ENCODE data around the gene KRTAP12-1. TPM values are rescaled to one million over a fixed set of nuclear protein-coding genes. Genes with fewer than 3 reads are reported as not detected.

The KRTAP12-1 gene
- polyA plus RNA-seq, 3 donors = not detected

DNA sequence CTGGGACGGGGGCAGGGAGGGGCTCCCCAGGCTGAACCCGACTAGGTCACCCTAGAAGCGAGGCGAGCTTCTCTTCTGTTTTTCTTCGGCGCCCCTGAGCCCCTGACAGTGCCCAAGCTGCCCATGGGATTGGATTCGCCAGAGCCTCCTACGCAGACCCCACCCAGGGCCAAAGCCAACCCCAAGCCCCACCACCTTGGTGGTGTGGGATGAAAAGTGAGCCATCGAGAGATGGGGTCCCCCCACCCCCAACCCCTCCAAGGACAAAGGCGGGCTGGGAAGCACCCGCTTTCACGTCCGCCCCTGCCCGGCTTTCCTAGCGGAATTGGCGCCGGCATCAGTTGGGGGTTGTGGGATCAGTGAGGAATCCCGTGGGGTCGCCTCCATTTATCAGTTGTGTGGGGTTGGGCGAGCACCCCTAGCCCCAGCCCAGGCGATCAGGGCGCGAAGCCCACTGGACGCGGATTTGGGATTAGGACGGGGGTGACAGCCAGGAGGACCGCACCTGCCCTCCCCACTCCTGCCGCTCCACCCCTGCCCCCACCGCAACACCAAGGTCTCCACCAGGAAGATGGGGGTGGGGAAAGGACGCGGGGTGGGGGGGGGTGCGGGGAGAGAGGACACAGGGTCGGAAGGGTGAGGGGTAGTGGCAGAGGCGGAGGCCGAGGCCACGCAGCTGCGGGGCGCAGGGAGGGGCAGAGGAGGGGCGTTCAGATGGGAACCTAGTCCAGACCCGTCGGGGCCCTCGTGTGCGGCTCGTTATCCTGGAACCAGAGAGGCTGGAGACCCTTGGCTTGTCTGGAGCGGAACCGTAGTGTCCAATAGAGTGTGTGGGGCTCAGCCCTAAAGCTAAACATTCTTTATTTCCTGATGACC lies 25.0 kb upstream of the KRTAP12-1 start:
- no peak overlapping the region for H3K27ac Mint-ChIP-seq
- no peak overlapping the region for H3K27ac ChIP-seq (ENCODE audit: low read depth in 1 of 2, low read length in 2 of 2)
- peaks cover 8 to 45% (median 20%) of the 10 kb centered on the region in 7 donors for H3K9me3 Mint-ChIP-seq
- H3K4me1 Mint-ChIP-seq = peaks cover 1% of the 10 kb centered on the region
- 9% methylated on average over 26 of the region's 46 CpGs for WGBS (ENCODE audit: insufficient coverage)
- no peaks in the 10 kb centered on the region for H3K36me3 ChIP-seq (replicated peaks in 1 of 2; ENCODE audit: control insufficient read depth in 1 of 2, insufficient read depth in 2 of 2, low read length in 2 of 2)
- H3K4me3 ChIP-seq (replicated peaks in 1 of 3; ENCODE audit: low read depth in 2 of 3, low read length in 3 of 3) = no peak overlapping the region
- peaks cover 7 to 33% of the 10 kb centered on the region in 2 donors for H3K9me3 ChIP-seq (replicated peaks in 1 of 2; ENCODE audit: control insufficient read depth in 1 of 2, insufficient read depth in 1 of 2, low read length in 2 of 2)
- H3K4me2 ChIP-seq (replicated peaks; ENCODE audit: extremely low read depth, low read length, poor library complexity, severe bottlenecking) = no peak overlapping the region
- H4K20me1 ChIP-seq (ENCODE audit: insufficient read depth, low read length) = no peaks in the 10 kb centered on the region
- TF ChIP-seq, protein P1, sequence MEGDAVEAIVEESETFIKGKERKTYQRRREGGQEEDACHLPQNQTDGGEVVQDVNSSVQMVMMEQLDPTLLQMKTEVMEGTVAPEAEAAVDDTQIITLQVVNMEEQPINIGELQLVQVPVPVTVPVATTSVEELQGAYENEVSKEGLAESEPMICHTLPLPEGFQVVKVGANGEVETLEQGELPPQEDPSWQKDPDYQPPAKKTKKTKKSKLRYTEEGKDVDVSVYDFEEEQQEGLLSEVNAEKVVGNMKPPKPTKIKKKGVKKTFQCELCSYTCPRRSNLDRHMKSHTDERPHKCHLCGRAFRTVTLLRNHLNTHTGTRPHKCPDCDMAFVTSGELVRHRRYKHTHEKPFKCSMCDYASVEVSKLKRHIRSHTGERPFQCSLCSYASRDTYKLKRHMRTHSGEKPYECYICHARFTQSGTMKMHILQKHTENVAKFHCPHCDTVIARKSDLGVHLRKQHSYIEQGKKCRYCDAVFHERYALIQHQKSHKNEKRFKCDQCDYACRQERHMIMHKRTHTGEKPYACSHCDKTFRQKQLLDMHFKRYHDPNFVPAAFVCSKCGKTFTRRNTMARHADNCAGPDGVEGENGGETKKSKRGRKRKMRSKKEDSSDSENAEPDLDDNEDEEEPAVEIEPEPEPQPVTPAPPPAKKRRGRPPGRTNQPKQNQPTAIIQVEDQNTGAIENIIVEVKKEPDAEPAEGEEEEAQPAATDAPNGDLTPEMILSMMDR (IDR thresholded peaks at IDR 0.05) = no peak
- no peak overlapping the region for H3K9ac ChIP-seq (ENCODE audit: insufficient read depth, low read length, poor library complexity, severe bottlenecking)
- DNase-seq = no peak
- peaks cover 0 to 12% of the 10 kb centered on the region in 2 donors for H3K36me3 Mint-ChIP-seq
- peak overlapping the region in 1 of 2 donors; percentile 81 for H3K4me3 Mint-ChIP-seq
- H3K4me1 ChIP-seq (ENCODE audit: control insufficient read depth in 1 of 2, insufficient read depth in 2 of 2, low read length in 2 of 2) = no peaks in the 10 kb centered on the region
- H3K27me3 ChIP-seq (ENCODE audit: control insufficient read depth in 2 of 2, insufficient read depth in 2 of 2, low read length in 2 of 2) = peaks cover 52 to 90% of the 10 kb centered on the region in 2 donors
- no peak overlapping the region for H2AFZ ChIP-seq (ENCODE audit: insufficient read depth, low read depth, low read length, poor library complexity, severe bottlenecking)
- intact Hi-C loops (cut with micrococcal nuclease) = no loop called here
- peaks cover 82 to 99% (median 91%) of the 10 kb centered on the region in 3 donors for H3K27me3 Mint-ChIP-seq (ENCODE audit: low read depth in 3 of 3)
- no peaks in the 10 kb centered on the region for H3K79me2 ChIP-seq (ENCODE audit: insufficient read depth, low read length)

DNA sequence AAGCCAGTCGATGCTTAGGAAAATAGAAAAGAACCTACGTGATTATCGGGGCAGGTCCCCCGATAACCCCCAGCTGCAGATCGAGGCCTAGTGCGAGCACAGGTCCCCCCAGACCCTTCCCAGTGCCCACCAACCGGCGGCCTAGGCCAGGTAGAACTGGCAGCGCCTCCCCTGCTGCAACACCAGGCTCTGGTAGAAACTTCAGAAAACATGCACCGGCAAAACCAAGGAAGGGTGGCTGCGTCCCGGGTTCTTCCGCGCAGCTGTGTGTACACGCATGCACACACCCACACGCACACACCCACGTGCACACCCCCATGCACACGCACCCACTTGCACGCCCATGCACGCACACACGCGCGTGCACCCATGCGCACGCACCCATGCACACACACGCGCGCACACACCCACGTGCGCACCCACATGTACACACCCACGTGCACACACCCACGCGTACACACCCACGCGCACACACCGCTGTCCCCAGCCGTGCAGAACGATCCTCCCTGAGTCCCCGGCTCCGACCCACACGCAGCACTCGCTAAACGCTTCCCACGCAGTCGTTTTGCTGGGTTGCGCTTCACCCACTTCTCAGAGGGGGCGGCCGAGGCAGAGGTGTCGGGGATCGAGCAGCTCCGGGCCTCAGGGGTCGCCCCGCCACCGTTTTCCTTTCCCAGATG lies 24.2 kb upstream of the KRTAP12-1 start:
- Histone ChIP-seq H3K79me2 (ENCODE audit: insufficient read depth, low read length) (no peaks in the 10 kb centered on the region), H2AFZ (ENCODE audit: insufficient read depth, low read depth, low read length, poor library complexity, severe bottlenecking) (no peak overlapping the region), H3K27me3 (ENCODE audit: control insufficient read depth in 2 of 2, insufficient read depth in 2 of 2, low read length in 2 of 2) (peaks cover 45 to 84% of the 10 kb centered on the region in 2 donors), H3K4me1 (ENCODE audit: control insufficient read depth in 1 of 2, insufficient read depth in 2 of 2, low read length in 2 of 2) (no peaks in the 10 kb centered on the region), H3K9ac (ENCODE audit: insufficient read depth, low read length, poor library complexity, severe bottlenecking) (no peak overlapping the region), H3K36me3 (replicated peaks in 1 of 2; ENCODE audit: control insufficient read depth in 1 of 2, insufficient read depth in 2 of 2, low read length in 2 of 2) (no peaks in the 10 kb centered on the region), H3K4me3 (replicated peaks in 1 of 3; ENCODE audit: low read depth in 2 of 3, low read length in 3 of 3) (no peak overlapping the region), H3K4me2 (replicated peaks; ENCODE audit: extremely low read depth, low read length, poor library complexity, severe bottlenecking) (no peak overlapping the region), H4K20me1 (ENCODE audit: insufficient read depth, low read length) (no peaks in the 10 kb centered on the region), H3K27ac (ENCODE audit: low read depth in 1 of 2, low read length in 2 of 2) (no peak overlapping the region), H3K9me3 (replicated peaks in 1 of 2; ENCODE audit: control insufficient read depth in 1 of 2, insufficient read depth in 1 of 2, low read length in 2 of 2) (peaks cover 7 to 28% of the 10 kb centered on the region in 2 donors)
- WGBS (ENCODE audit: insufficient coverage) = 10% methylated on average over 53 of the region's 54 CpGs
- H3K36me3 Mint-ChIP-seq = peaks cover 0 to 10% of the 10 kb centered on the region in 2 donors
- no peak for DNase-seq
- intact Hi-C loops (cut with micrococcal nuclease) = no loop called here
- TF ChIP-seq, protein P1 (IDR thresholded peaks at IDR 0.05) = no peak
- H3K4me1 Mint-ChIP-seq = peaks cover 1% of the 10 kb centered on the region
- no peak overlapping the region for H3K27ac Mint-ChIP-seq
- H3K27me3 Mint-ChIP-seq (ENCODE audit: low read depth in 3 of 3) = peaks cover 76 to 99% (median 87%) of the 10 kb centered on the region in 3 donors
- peak overlapping the region in 1 of 2 donors; percentile 81 for H3K4me3 Mint-ChIP-seq
- H3K9me3 Mint-ChIP-seq = peaks cover 8 to 42% (median 20%) of the 10 kb centered on the region in 7 donors

All from CD14-positive monocyte (primary cell).